ENCODE results near the gene KRT82. TPM values are rescaled to one million over a fixed set of nuclear protein-coding genes. Genes with fewer than 3 reads are reported as not detected.

The KRT82 gene
- total and polyA plus RNA-seq, 2 of the 8 experiments (the other 6 are each of a cell fraction or from before 2014, with no cell fraction given): not detected

DNA sequence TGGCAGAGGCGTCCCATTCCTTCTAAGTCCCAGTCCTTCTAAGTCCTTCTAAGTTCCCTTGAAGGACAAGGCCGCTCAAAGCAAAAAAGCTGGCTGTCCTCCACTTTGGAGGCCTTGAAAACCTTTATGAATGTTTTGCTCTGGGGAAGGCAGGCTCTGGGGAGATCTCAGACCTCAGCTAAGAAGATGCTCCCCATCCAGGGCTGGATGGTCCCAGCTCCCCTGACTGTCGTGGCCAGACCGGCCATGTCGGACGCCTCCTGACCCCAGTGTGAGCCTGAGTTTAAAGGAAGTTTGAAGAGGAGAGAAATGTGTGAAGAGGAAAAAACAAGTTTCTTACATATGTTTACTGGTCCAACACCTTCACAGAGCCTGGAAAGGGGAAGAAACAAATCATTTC lies 26.6 kb downstream of the KRT82 start:
- Histone ChIP-seq H3K4me3 (ENCODE audit: extremely low read depth in 1 of 4, insufficient read depth in 2 of 4, low read depth in 3 of 4, low read length in 4 of 4) (no peak overlapping the region), H2BK120ac (replicated peaks; ENCODE audit: low read depth, low read length) (no peak overlapping the region), H3K36me3 (ENCODE audit: control insufficient read depth in 2 of 4, insufficient read depth in 4 of 4, low read length in 3 of 4) (no peaks in the 10 kb centered on the region), H2BK15ac (ENCODE audit: low read length) (no peak overlapping the region), H3K18ac (ENCODE audit: extremely low read depth, low read length) (no peak overlapping the region), H3K4me1 (replicated peaks in 1 of 4; ENCODE audit: control insufficient read depth in 3 of 4, insufficient read depth in 4 of 4, low read length in 3 of 4) (no peaks in the 10 kb centered on the region), H3K4ac (replicated peaks; ENCODE audit: insufficient read length, low read depth, low read length) (no peak overlapping the region), H3K23ac (ENCODE audit: insufficient read length) (no peak overlapping the region), H3K27me3 (replicated peaks in 1 of 4; ENCODE audit: control insufficient read depth in 3 of 4, extremely low read depth in 1 of 4, insufficient read depth in 3 of 4, low read length in 3 of 4) (no peaks in the 10 kb centered on the region), H3K79me1 (ENCODE audit: low read depth, low read length) (no peaks in the 10 kb centered on the region), H3K4me2 (ENCODE audit: insufficient read depth in 1 of 2, low read depth in 2 of 2, low read length in 2 of 2) (no peak overlapping the region), H4K8ac (ENCODE audit: extremely low read depth, insufficient read depth, low read length) (no peak overlapping the region), H3K56ac (replicated peaks; ENCODE audit: insufficient read length, low read depth, low read length) (no peak overlapping the region), H2BK12ac (ENCODE audit: low read depth, low read length) (no peak overlapping the region), H3K27ac (ENCODE audit: low read depth, low read length) (no peak overlapping the region), H2AFZ (ENCODE audit: low read length) (no peak overlapping the region), H3K9me3 (ENCODE audit: insufficient read depth in 2 of 2, low read depth in 1 of 2, low read length in 1 of 2) (no peaks in the 10 kb centered on the region), H2AK5ac (ENCODE audit: low read depth, low read length) (no peak overlapping the region), H2BK5ac (ENCODE audit: low read depth, low read length) (no peak overlapping the region), H3K9ac (replicated peaks in 1 of 4; ENCODE audit: extremely low read depth in 1 of 4, low read depth in 3 of 4, low read length in 3 of 4) (no peak overlapping the region), H2BK20ac (ENCODE audit: low read length) (no peak overlapping the region), H3K14ac (ENCODE audit: insufficient read length) (no peak overlapping the region), H4K5ac (ENCODE audit: insufficient read length, low read depth, low read length) (no peak overlapping the region), H4K20me1 (replicated peaks in 1 of 2; ENCODE audit: control insufficient read depth in 1 of 2, insufficient read depth in 2 of 2, low read length in 2 of 2) (no peaks in the 10 kb centered on the region), H4K91ac (replicated peaks; ENCODE audit: insufficient read length, low read length) (no peak overlapping the region), H3K79me2 (ENCODE audit: control insufficient read depth in 1 of 2, insufficient read depth in 2 of 2, low read length in 2 of 2) (no peaks in the 10 kb centered on the region), H3K23me2 (ENCODE audit: low read depth, low read length) (no peaks in the 10 kb centered on the region)
- ChIA-PET CTCF (ENCODE audit: partially characterized antibody) (interaction anchor here (0.9 to 11.3 kb wide), 30 partner anchors 9 to 506 kb away, joined by 3 to 112 read pairs (median 4); partner anchors contain the start of genes KRT5 and KRT85), POLR2A (ENCODE audit: partially characterized antibody) (interaction anchor here (1.4 kb wide), 1 partner anchor 12 kb away, joined by 3 read pairs; no protein-coding TSS in a partner anchor)
- no peak for FAIRE-seq
- no peak for DNase-seq (ENCODE audit: low read depth in 1 of 2, low spot score in 2 of 2)
- TF ChIP-seq RBBP5 (IDR thresholded peaks at IDR 0.05; ENCODE audit: borderline replicate concordance, low read depth, low read length) (no peak), EP300 (IDR thresholded peaks at IDR 0.05; ENCODE audit: borderline replicate concordance in 1 of 2, low read depth in 2 of 2, low read length in 2 of 2) (no peak), CEBPB (IDR thresholded peaks at IDR 0.05; ENCODE audit: low read depth, low read length) (no peak), NRF1 (IDR thresholded peaks at IDR 0.05; ENCODE audit: low read depth, low read length) (no peak)
- WGBS, 2 experiments (ENCODE audit: extremely low coverage in 1 of 2, insufficient coverage in 1 of 2, insufficient read length in 1 of 2, insufficient replicate concordance in 2 of 2, low coverage in 1 of 2, low lambda C conversion rate in 2 of 2, missing lambda C conversion rate in 1 of 2): 75% methylated on average over 6 of the region's 6 CpGs; no CpG with 5 or more reads in 1 of the 2 experiments
